Measurements from ENCODE around the gene UBTD2.
"Not testable (repeated sequence)": the region's sequence is repeated elsewhere in the genome, so short reads cannot be mapped to it uniquely, and the experiment has no call there.

UBTD2 gene

DNA sequence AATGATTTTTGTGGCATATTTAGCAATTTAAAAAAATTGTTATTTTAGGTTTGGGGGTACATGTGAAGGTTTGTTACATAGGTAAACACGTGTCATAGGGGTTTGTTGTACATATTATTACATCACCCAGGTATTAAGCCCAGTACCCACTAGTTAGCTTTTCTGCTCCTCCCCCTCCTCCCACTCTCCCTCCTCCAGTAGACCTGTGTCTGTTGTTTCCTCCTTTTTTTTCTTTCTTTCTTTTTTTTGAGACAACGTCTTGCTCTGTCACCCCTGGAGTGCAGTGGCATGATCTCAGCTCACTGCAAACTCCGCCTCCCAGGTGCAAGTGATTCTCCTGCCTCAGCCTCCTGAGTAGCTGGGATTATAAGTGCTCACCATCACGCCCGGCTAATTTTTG lies 8.3 kb upstream of the UBTD2 start:
- not testable (repeated sequence) for DNase-seq

- DNase-seq: peak; percentile 70
Measured at GRCh38 chr5:172288465-172288864, 4.9 kb upstream of the UBTD2 start.

GRCh38 chr5:172287140-172287539 lies 3.6 kb upstream of the UBTD2 start:
- not testable (repeated sequence) for DNase-seq

DNA sequence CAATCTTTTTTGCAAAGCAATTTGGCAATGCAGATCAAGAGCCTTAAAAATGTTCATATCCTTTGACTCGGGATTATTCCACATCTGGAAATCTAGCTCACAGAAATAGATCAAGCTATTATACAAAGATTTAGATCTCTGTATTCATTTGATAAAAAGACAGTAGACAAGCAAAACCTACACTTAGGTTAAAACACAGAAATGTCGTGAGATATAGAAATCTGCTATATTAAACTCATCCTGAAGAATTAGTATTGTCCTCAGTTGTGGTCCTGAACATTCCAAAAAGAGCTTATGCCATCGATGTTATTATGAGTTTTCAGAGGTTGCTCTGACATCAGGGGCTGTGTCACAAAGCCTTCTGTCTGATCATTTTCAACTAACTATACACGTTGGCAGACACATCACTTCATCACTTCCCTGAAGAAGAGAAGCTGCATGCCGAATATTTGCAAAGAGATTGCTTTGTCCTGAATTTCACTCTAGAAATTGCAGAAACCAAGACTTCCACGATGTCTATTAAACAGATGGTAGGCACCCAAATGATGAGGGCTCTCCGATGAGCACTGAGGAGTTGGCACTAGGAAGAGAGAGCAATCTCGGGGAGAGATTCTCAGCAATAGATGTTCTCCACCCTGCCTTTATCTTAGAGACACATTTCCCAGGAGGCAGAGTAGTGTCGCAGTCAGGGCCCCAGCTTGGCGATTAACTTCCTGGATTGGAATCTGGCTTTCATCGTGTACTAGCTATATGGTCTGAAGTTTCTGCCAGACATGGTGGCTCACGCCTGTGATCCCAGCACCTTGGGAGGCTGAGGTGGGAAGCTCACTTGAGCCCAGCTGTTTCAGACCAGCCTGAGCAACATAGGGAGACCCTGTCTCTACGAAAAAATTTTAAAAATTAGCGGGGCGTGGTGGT lies 1.9 kb upstream of the UBTD2 start:
- DNase-seq: no peak

- DNase-seq: peak; percentile 51
Measured at GRCh38 chr5:172284611-172284980, 1.0 kb upstream of the UBTD2 start.

DNA sequence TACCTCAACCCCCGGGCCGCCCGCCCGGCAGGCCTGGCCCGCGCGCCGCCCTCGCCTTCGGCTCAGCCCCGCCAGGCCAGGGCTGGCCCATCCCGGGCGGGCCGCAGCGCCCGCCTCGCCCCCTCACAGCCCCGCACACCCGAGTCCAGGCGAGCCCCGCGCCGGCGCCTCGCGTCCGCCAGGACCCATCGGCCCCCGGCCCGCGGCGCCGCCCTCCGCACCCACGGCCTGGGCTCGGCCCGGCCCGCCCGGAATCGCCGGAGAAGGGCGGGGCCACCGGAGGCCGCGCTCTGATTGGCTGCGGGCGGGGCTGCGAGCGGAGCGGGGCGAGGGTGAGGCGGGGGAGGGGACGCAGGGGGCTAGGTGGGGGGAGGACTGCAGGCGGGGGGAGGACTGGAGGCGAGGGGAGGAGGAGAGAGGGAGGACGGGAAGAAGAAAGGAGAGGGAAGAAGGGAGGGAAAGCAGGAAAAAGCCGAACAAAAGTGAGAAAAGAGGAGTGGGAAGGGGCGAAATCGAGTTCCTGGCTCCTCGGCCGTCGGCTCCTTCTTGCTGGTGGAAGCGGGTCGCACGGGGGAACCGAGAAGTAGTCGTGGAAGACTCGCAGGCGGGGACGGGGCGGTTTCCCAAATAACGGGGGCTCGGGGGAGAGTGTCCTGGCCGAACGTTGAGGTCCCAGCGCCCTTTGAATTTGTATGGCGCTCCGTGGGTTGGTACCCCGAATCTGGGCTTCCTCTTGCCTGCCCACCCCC lies 472 bp upstream of the UBTD2 start:
- peak; percentile 86 for DNase-seq

DNA sequence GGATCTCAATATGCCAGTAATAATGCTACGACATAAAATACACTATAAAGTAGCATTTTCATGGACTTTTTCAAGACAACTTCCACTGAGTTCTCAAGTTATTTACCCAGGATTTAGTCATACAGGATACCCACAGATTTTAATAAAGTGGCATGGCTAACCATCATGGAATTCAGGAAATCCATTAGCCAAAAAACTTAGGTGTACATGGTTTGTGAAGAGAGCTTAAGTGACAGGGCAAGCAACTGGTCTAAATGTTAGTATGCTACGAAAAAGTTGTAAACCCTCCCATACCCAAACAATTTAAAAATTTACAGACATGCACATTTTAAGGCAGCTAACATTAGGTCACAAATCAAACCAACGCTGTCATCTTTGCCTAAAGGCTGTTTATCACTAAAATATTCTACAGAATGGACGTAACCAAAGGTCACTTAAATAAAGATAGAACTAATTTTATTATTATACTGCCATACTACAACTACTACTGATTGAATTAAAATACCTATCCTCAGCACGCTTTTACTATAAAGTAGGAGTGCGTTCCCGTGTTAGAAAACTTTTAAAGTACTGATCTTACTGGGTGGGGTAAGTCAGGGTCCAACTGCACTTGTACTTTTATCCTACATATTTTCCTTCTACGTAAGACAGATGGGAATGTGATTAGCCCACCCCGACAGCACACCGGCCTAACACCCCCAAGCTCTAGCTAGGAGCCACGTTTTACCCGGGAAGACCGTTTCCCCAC lies 1.1 kb downstream of the UBTD2 start:
- DNase-seq: peak; percentile 36

DNA sequence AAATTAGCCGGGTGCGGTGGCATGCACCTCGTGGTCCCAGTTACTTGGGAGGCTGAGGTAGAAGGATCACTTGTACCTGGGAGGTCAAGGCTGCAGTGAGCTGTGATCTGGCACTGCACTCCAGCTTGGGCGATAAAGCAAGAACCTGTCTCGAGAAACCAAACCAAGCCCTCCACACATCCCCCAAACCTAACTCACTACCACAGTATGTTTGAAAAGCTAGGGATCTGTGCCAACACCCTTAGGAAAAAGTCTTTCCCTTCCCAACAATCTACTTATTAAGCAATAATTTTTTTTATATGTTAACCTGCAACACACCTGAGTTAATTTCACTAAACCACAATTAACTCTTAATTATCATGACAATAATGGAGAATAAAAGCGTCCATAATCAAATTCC lies 2.2 kb downstream of the UBTD2 start:
- no peak for DNase-seq

DNA sequence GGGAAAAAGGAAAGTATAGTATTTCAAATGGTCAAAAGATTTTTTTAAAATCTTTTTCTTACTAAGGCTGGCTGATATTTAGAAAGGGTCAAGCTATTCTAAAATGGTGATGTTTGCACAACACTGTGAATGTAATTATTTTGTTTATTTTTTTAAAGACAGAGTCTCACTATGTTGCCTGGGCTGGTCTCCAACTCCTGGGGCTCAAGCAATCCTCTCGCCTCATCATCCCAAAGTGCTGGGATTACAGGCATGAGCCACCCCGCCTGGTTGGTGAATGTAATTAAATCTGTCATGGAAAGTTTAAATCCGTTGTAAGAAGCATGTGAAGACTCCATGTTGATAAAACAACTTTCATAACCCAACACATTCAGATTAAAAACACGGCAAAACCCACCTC lies 2.6 kb downstream of the UBTD2 start:
- DNase-seq: peak; percentile 47

DNA sequence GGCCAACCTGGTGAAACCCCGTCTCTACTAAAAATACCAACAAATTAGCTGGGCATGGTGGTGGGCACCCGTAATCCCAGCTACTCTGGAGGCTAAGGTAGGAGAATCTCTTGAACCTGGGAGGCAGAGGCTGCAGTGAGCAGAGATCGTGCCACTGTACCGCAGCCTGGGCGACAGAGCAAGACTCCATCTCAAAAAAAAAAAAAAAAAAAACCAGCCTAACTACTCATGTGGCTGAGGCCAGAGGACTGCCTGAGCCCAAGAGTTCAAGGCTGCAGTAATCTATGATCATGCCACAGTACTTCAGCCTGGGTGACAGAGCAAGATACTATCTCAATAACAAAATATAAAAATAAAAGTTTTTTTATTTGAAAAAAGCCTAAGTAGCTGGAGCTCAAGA lies 3.2 kb downstream of the UBTD2 start:
- DNase-seq: no peak

GRCh38 chr5:172278356-172278755 lies 5.2 kb downstream of the UBTD2 start:
- no peak for DNase-seq

GRCh38 chr5:172276214-172276613 lies 7.3 kb downstream of the UBTD2 start:
- no peak for DNase-seq

- DNase-seq: no peak
Measured at GRCh38 chr5:172274951-172275753, 8.4 kb downstream of the UBTD2 start.

DNA sequence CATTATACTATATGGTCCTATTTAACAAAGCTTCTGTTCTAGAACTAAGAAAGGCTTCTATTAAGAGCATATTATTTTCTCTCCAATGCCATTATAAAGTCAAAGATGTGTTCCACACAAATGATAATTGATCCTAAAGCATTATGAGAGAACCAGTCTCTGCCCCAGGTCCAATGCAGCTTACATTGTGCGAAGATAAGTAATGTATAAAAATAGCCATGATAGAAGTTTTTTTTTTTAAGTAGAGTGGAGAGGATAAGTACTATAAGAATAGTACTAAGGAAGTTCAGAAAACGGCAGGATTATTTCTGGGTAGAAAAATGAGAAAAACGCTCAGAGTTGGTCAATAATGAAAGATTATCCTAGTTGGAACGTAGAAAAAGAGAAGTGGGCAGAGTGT lies 15.6 kb downstream of the UBTD2 start:
- no peak for DNase-seq

GRCh38 chr5:172266676-172267092 lies 16.9 kb downstream of the UBTD2 start:
- DNase-seq: no peak

- peak; percentile 17 for DNase-seq
Measured at GRCh38 chr5:172266071-172266675, 17.4 kb downstream of the UBTD2 start.

DNA sequence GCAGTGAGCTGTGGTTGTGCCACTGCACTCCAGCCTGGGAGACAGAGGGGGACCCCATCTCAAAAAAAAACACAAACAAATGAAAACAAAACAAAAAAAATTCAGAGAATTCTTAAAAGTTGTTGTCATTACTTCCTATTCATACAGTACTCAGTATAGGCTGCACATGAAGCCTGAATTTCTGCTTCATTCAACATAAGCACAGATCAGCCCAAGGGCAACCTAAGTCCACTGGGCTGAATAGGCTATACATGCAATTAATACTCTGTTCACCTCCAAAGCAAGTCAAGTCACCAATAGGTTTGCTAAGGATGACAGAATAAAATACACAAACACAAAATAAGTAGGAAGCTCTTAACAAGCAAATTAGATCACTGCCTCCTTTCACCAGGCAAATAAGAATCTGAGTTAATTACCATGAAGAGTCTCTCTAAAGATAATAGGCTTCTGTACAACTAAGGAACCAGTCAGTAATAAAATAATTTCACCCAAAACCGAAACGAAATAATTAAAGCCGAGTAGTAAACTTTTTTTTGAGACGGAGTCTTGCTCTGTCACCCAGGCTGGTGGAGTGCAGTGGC lies 18.7 kb downstream of the UBTD2 start:
- no peak for DNase-seq

DNA sequence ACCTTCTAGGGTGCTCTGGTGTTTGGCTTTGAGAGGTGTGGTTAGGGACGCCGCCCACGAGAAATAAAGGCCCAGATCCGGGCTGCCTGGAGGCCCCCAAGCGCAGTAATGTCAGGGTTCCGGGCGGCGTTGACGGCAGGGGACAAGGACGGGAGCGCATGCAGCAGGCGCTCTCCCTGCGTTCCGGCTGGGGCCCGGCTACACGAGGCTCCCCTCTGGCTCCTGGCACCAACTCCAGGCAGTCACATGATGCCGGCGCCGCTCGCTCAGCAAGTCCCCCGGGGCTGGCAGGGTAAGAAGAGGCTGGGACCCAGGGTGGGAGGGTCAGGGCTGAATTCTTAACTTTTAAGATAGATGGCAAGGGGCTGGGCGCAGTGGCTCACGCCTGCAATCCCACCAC lies 28.1 kb downstream of the UBTD2 start:
- DNase-seq: no peak

GRCh38 chr5:172252501-172252900 lies 31.1 kb downstream of the UBTD2 start:
- DNase-seq: no peak

GRCh38 chr5:172251419-172251818 lies 32.1 kb downstream of the UBTD2 start:
- DNase-seq: no peak

- no peak for DNase-seq
Measured at GRCh38 chr5:172248637-172249036, 34.9 kb downstream of the UBTD2 start.

- DNase-seq: peak; percentile 36
Measured at GRCh38 chr5:172245703-172246125, 37.9 kb downstream of the UBTD2 start.

All from fibroblast of upper back skin (primary cell).